Muscle of back (tissue), 13 donors: ENCODE data around the gene CEACAM4. TPM values are rescaled to one million over a fixed set of nuclear protein-coding genes. Genes with fewer than 3 reads are reported as not detected.
"Not testable (repeated sequence)": the region's sequence is repeated elsewhere in the genome, so short reads cannot be mapped to it uniquely, and the experiment has no call there.

Experiments
- DNase-seq, 3 donors: peaks; one replicate each; pipeline versions ENCODE4 v3.0.0 to v3.0.0-alpha.2; 2013
- long read RNA-seq, 9 donors: transcript quantifications; one replicate each; lab custom pipeline, GENCODE V29; 2026
- polyA plus RNA-seq, 10 donors: library from polyadenylated mRNA; unstranded; fragments of 120-200 nt; gene quantifications; one replicate each; pipeline ENCODE4 v1.2.1, GENCODE V29; 2013; ENCODE audit not compliant: insufficient read length in 10 of 10

Gene CEACAM4
- polyA plus RNA-seq: under 1 TPM in 4 of 10 donors, not detected in 6; 0.12 to 0.52 (median 0.34) TPM
- long read RNA-seq, donor 1: 0 reads
- long read RNA-seq, donor 2: 0 reads
- long read RNA-seq, donor 3: 0 reads
- long read RNA-seq, donor 4: 0 reads
- long read RNA-seq, donor 5: 0 reads
- long read RNA-seq, donor 6: 0 reads
- long read RNA-seq, donor 7: 0 reads
- long read RNA-seq, donor 8: 0 reads
- long read RNA-seq, donor 9: 0 reads

DNA sequence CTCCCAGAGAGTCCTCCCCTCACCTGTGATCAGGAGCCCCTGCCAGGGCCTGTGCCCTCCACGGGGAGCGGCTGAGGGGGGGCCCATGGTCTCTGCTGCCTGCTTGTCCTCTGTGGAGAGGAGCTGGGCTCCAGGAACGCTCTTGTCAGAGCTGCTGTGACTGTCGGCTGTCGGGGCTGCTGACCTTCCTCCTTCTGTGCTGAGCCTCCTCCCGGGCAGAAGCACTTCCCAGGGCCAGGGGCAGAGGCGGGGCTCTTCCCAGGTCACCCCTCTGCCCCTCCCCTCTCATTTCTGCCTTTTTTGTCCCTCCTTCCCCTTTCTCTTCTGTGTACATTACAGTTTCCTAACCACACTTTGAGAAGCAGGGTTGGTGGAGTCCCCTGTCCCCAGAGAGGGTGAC, at the start of gene CEACAM4:
Gene CEACAM4 (minus strand): TSS at position 198 of the 400 bp plus-strand sequence. CDS start 111 bp downstream, at position 87.
- peak in 1 of 3 donors; percentile 22 for DNase-seq

DNA sequence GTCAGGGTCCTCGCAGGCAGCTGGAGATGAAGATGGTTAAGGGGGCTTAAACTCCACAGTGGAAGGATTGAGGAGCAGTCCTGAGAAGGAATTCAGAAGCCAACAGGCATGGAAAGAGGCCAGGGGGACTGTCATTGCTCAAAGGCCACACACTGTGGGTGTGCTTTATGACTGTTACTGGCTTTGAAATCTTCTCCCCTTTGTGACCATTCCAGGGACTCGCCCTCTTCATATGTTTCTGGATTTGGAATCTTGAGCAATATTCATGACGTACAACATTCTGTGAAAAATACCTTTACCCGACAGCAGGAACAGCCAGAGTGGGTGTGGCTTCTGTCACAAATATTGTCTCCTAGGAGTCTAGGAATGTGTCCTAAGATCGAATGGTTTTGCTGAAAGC, 44.6 kb upstream of the CEACAM4 start:
- no peak for DNase-seq

DNA sequence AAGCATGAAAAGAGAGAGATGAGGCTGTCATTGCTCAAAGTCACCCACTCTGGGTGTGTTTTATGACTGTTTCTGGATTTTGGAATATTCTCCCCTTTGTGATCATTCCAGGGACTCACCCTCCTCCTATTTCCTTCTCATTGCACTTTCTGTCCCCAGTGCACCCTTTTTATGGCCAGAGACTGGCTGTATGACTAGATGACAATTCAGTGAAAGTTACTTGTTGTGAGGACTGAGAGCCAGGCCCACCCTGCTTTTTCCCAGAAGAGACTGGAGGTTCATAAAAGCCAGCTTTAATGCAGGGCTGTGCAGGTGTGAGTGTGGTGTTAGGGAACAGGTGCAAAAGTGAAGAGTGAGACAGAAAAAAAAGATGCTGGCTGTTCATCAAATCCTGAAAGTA, 43.9 kb upstream of the CEACAM4 start:
- DNase-seq: no peak

DNA sequence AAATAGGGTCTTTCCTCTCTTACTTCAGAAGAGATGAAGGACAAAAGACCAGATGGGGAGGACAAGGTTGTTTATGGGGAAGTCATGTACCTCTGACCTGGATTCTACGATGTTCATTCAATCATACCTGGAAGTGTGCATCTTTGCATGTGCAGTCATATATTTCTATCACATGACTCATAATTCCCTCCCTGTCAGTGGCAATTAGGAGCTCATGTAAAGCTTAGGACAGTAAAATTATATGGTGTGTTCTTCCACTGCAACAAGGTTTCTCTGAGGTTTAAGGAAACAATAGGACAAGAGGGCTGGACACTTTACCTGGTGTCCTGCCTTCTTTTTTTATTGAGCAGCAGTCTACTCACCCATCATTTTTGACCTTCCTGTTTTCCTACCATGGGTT, 41.4 kb upstream of the CEACAM4 start:
- DNase-seq: no peak

DNA sequence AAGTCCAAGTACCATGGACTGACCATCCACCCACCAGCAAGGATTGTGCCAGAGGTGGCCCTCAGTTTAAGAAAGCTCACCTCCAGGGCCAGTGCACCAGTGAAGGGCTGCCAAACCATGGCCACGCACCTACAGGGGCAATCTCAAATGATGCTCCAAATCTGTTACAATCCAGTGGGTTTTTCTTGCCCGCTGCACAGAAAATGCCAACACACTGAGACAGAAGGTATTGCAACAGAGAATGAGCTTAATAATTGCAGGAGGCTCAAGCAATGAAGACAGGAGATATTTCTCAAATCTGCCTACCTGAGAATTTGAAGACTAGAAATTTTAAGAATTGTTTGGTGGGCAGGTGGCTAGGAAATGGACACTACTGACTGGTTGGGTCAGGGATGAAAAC, 39.2 kb upstream of the CEACAM4 start:
- no peak for DNase-seq

DNA sequence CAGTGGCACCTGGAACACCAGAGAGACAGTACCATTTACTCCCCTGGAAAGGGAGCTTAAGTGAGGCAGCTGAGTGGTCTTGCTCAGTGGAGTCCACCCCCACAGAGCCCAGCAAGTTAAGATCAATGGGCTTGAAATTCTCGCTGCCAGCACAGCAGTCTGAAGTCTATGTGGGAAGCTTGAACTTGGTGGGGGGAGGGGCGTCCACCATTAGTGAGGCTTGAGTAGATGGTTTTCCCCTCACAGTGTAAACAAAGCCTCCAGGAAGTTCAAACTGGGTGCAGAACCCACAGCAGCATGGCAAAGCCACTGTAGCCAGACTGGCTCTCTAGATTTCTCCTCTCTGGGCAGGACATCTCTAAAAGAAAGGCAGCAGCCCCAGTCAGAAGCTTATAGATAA, 30.3 kb upstream of the CEACAM4 start:
- no peak for DNase-seq

DNA sequence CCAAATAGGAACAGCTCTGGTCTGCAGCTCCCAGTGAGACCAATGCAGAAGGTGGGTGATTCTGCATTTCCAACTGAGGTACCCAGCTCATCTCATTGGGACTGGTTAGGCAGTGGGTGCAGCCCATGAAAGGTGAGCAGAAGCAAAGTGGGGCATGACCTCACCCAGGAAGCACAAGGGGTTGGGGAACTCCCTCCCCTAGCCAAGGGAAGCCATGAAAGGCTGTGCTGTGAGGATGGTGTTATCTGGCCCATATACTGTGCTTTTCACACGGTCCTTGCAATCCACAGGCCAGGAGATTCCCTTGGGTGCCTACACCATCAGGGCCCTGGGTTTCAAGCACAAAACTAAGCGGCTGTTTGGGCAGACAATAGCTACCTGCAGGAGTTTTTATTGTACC, 29.9 kb upstream of the CEACAM4 start:
- not testable (repeated sequence) for DNase-seq

DNA sequence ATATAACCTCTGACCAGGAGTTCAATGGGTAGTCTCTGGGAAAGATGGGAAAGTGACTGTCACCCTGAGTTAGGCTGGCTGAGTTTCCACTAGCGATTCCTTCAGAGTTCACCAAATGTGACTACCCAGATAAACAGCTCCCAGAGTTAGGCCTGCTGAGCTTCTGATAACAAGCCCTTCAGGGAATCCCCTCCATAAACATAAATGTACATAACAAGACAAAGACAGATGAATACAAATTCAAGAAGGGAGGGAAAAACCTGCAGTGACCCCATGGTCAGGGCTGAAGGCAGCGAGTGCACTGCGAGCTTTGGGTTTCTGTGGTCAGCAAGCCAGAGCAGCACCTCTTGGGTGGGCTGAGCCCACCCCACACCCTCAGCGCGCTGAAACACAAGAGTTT, 25.4 kb upstream of the CEACAM4 start:
- DNase-seq: no peak

DNA sequence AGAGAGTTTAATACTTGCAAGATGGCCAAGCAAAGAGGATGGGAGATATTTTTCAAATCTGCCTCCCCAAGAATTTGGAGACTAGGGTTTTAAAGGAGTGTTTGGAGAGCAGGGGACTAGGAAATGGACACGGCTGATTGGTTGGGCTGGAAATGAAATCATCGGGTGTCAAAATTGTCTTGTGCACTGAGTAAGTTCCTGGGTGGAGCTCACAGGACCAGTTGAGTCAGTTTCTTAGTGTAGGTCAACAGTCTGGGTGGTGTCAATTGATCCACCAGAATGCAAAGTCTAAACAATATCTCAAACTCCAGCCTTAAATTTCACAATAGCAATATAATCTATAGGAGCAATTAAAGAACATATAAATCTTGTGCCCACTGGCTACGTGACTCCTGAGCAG, 23.0 kb upstream of the CEACAM4 start:
- no peak for DNase-seq

DNA sequence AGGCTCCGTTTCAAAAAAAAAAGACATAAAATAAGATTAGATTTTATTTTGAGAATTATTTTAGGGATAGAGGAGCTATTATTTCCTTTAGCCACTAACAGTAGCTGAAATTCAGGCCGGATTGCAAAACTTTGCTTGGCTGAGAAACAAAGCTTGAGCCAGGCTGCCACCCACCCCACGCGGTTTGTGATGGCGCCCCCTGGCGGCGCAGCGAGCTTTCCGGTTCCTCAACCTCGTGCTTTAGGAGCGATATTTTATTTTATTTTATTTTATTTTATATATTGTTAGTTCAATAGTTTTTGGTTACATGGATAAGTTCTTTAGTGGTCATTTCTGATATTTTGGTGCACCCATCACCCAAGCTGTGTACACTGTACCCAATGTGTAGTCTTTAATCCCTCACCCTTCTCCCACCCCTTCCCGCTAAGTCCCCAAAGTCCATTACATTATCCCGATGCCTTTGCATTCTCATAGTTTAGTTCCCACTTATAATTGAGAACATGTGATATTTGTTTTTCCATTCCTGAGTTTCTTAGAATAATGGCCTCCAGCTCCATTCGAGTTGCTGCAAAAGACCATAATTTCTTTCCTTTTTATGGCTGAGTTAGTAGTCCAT, 19.8 kb upstream of the CEACAM4 start:
- DNase-seq: no peak

DNA sequence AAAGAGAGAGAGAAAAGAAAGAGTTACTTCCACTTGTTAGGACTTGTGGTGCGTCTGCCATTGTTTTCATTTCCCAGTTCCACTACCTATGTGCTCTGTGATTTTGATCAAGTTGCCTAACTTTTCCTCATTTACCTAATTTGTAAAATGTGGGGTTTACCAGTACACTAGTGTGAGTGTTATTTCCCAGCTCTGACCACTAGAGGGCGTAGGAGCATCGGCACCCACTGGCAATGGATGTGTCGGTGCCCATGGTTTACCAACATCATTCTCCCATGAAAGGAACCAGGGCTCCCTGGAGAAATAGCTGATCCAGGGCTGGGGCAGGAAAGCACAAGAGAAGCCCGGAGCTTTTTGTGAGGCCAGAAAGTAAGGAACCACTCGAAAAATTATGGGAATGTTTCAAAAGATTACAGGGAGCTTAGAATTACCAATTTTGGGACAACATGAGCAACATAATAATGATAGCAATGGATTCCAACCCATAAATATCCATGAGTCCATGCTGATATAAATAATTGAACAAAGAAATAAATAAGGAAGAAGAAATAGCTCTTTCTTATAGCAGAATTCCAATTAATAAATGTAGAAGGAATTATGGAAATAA, 15.1 kb upstream of the CEACAM4 start:
- peak; percentile 20 to 26 (median 26) for DNase-seq

DNA sequence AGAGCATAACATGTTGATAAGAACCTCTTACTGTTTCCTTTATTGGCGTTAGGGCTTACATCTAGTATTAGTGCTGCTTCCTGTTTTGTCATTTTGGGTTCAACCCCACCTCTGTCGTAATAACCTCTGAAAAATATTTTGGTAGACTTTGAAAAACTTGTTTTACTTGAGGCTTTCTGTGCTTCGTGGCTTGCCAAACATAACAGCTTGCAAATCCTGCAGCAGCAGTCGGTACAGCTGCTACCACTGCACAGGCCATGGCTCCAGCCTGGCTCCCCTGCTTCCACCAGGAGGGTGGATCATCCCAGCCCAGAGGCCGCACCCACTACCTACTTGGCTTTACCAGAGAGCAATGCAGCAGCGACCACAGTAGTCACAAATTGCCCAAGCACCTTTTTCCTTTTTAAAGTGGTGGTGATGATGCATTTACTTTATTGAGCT, 11.8 kb upstream of the CEACAM4 start:
- no peak for DNase-seq

DNA sequence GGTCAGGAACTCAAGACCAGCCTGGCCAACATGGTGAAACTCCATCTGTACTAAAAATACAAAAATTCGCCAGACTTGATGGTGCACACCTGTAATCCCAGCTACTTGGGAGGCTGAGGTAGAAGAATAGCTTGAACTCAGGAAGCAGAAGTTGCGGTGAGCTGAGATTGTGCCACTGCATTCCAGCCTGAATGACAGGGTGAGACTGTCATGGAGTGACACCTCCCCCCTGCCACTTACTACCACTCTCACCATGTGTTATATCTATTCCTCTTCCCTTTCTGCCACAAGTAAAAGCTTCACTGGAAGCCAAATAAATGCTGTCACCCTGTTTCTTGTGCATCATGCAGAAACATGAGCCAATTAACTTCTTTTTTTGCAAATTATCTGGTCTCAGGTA, 10.6 kb upstream of the CEACAM4 start:
- DNase-seq: no peak

DNA sequence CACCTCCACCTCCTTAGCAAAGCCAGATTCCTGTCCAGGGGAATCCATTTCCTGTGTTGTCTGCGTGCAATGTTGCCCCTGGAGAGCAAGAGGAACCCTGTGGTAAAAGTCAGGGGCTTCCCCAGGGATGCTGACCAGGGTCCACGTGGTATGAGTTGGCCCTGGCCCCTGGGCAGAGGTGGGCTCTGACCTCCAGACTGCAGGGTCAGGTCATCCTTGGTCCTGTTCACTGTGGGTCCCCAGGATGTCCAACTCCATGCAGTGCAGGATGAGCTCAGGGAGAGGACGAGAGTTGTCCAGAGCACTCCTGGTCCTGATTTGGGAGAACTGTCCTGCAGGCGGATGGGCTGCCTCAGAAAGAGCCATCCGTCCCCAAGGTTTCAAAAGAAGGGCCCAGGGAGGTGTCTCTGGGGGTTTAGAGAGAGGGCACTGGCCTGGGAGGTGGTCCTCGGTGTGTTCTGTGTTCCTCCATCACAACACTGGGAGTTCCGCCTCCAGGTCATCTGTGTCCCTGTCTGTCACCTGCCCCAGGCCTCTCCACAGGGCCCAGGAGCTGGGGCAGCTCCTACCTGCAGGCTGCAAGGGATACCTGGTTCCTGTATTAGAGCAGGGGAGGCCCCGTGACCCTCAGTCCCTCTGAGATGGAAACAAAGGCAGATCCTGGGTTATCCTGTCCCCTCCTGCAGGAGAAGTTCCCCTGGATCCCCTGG, 1.2 kb upstream of the CEACAM4 start:
- DNase-seq: no peak

DNA sequence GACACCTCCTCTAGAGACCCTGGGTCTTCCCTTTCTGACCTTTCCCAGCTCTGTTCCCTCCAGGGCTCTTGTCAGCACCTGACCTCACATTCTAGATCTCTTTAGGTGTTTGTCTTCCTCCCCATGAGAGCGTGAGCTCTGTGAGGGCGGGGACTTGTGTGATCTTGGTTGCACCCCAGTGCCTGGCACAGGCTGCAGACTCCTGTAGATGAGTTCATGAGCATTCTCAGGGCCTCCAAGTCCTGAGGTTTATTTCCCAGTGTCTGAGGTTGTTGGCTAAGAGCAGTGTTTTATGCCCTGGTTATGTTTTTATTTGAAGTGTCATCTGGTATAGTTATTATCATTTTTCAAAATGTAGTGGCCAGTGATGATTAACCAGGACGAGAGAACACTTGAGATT, 596 bp downstream of the CEACAM4 start:
- no peak for DNase-seq

DNA sequence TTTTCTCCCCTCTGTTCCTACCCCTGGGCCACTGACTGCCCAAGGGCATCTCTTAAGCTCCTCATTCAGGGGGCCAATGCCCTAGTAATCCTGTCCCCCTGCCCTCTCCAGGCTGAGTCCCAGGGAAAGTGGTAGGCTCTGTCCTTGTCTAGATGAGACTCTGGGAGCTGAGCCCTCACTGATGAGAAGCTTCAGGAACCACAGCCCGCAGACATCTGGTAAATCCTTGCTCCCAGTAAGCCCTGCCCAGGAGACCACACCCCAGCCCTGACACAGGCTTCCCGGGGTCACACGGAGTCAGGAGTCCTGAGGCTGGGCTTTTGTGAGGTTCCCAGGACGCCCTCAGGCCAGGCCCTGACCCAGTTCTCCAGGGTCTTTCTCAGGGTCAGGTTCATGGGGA, 1.9 kb downstream of the CEACAM4 start:
- no peak for DNase-seq

DNA sequence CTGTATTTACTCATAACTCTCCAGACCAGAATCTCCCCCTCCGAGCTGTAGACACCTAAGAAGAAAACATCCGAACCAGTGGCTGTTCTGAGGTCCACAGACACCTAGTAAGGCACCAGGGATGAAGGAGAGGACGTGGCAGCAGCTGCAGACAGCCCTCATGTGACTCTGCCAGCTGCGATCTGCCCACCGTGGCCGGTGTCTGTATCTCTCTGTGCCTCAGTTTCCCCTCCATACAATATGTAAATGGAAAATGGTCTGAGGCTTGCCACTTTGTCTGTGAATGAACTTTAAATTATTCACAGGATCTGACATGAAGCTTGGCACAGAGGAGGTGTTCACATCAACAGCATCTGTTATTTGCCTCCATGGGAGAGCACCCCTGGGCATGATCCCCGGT, 2.4 kb downstream of the CEACAM4 start:
- no peak for DNase-seq

DNA sequence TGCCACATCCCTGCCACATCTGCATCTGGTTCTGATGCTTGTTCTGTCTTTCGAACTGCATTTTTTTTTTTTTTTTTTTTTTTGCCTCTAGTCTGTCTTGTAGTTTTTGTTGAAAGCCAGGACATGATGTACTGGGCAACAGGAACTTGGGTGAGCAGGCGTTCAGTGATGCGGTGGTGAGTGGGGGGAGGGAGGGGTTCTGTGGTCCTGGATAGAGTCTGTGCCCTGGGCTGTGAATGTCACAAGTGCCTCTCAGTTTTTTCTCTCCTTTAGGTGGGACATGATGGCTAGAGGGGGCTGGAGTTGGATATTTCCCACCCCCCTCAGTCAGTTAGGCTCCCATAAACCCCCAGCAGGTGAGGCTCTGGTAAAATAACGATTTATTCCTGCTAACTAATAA, 3.5 kb downstream of the CEACAM4 start:
- no peak for DNase-seq

DNA sequence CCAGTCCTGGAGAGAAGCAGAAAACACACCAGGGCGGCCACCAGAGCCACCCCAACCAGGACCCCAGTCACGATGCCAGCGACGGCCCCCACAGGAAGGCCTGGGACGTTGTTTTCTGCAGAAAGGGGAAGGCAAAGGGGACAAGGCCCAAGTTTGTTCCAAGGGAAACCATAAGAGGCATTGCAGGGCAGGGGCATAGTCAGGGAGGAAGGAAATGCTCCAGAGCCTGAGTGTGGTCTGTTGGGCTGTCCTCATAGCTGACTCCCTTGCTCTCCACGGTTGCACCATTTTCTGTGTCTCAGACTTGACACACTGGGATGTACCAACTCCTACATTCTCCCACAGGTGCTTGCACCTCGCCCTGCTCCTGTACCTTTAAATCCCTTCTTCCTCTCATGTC, 5.2 kb downstream of the CEACAM4 start:
- DNase-seq: no peak

DNA sequence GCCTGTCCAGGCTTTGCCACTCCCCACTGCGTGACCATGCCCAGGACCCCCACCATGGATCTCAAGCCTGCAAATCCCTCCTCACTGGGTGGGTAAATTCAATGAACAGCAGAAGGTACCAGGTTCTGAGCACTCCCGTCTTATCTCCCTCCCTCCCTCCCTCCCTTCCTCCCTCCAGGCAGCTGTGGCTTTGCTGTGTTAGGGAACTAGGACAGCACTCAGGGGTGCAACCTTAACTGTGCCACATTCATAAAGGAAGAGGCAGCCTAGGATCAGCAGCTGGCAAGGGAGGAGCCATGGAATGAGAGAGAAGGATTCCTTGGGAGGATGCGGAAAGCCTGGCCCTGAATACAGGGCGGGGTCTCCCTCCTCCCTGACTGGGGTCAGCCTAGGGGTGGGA, 5.6 kb downstream of the CEACAM4 start:
- no peak for DNase-seq

DNA sequence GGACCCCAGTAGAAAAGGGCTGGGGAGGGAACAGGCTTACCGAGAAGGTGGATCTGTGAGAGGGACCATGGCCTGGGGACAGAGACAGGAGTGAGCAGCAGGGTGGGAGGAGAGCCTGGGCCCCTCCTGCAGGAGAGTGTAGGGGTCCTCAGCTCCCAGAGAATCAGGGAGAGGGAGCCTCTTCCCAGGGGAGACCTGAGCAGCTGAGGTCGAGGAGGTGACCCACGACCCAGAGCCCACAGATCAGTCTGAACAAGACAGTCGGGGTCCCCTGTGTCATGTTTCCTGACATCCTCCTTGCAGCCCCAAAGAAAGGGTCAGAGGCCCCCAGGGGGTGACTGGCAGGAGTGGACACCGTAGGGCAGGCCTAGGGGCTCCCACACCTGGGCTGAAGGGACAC, 6.7 kb downstream of the CEACAM4 start:
- no peak for DNase-seq

DNA sequence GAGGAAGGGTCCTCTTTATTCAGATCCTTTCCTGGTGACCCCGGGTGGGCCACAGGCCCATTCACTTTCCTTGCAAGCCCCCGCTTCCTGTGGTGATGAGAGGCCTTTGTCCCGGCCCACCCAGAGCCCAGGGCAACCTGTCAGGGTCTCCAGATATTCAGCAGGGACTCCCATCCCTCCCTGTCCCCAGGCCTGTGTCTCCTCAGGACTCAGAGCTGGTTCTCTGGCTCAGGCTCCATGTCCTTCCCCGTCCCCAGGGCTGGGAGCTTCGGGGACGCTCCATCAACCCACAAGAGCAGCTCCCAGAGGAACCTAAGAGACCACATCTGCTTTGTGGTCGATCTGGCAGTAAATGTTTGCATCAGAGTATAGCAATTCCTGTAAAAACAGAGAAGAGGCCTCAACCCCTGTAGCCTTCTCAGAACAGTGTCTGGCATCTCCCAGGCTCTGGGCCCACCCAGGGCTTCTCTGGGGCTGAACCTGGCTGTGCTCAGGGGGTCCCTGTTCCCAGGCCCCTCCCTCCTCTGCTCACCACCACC, 7.8 kb downstream of the CEACAM4 start:
- no peak for DNase-seq
